GM12878 (cell line): ENCODE results near the gene MLLT3.

ENCODE experiments used
- CHD2 ChIP-seq: IDR thresholded peaks from 2 replicates; pipeline ENCODE4 v1.6.1; 2011; ENCODE audit warnings: low read depth, low read length, improper control_type of control experiment, borderline replicate concordance
- EZH2 ChIP-seq: IDR thresholded peaks from 2 replicates; pipeline ENCODE4 v1.6.1; 2012; ENCODE audit warnings: low read depth, mild to moderate bottlenecking, control low read depth, inconsistent platforms, low read length, borderline replicate concordance; ENCODE audit not compliant: control insufficient read depth
- KDM1A ChIP-seq: fragments of 200-600 bp; sonication (generic); IDR thresholded peaks from 2 replicates; pipeline ENCODE4 v1.6.1; 2016; ENCODE audit warnings: borderline replicate concordance
- POLR2AphosphoS5 ChIP-seq: IDR thresholded peaks from 2 replicates; pipeline ENCODE4 v1.6.1; 2011; ENCODE audit warnings: mild to moderate bottlenecking, low read length, inconsistent platforms
- TBL1XR1 ChIP-seq: IDR thresholded peaks from 2 replicates; pipeline ENCODE4 v1.6.1; 2012; ENCODE audit warnings: low read depth, low read length, improper control_type of control experiment
- TF ChIP-seq, protein P1 (sequence below): fragments of 450-650 bp; IDR thresholded peaks from 2 replicates; pipeline ENCODE4 v1.6.1; 2018; ENCODE audit warnings: borderline replicate concordance, mild to moderate bottlenecking; ENCODE audit not compliant: partially characterized antibody

DNA sequence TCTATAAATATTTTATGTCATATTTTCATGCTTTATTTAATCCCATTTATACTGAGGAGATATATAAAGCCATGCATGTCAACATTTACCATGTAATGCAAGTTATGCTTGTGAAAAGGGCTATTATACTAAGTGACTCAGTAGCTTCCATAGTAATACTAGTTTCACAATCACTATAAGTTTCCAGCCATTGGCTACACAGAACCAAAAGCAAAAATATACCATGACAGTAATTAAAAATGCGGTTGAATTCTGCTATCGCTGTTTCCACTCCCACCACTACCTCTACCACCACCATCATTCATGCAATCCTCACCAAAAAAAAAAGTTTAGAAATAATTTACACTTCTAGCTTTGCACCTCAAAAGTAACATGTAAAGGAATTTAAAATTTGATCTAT lies 60.2 kb downstream of the MLLT3 start:
- TF ChIP-seq POLR2AphosphoS5 (no peak), CHD2 (no peak), EZH2 (no peak), KDM1A (no peak), TBL1XR1 (no peak)
- TF ChIP-seq, protein P1, sequence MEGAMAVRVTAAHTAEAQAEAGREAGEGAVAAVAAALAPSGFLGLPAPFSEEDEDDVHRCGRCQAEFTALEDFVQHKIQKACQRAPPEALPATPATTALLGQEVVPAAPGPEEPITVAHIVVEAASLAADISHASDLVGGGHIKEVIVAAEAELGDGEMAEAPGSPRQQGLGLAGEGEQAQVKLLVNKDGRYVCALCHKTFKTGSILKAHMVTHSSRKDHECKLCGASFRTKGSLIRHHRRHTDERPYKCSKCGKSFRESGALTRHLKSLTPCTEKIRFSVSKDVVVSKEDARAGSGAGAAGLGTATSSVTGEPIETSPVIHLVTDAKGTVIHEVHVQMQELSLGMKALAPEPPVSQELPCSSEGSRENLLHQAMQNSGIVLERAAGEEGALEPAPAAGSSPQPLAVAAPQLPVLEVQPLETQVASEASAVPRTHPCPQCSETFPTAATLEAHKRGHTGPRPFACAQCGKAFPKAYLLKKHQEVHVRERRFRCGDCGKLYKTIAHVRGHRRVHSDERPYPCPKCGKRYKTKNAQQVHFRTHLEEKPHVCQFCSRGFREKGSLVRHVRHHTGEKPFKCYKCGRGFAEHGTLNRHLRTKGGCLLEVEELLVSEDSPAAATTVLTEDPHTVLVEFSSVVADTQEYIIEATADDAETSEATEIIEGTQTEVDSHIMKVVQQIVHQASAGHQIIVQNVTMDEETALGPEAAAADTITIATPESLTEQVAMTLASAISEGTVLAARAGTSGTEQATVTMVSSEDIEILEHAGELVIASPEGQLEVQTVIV: no peak
